Hepatocyte (in vitro differentiated cells): ENCODE measurements around the gene CCDC9. TPM values are rescaled to one million over a fixed set of nuclear protein-coding genes. Genes with fewer than 3 reads are reported as not detected.
"Not testable (repeated sequence)": the region's sequence is repeated elsewhere in the genome, so short reads cannot be mapped to it uniquely, and the experiment has no call there.

Experiments used
- DNase-seq: peaks from one replicate; pipeline ENCODE4 v3.0.0-alpha.2; 2016; ENCODE audit warnings: low spot score
- H2AFZ ChIP-seq: fragments of 200-600 bp; sonication (generic); 2 replicates; pipeline ENCODE4 v1.6.0; 2016; ENCODE audit warnings: antibody characterized with exemption, mild to moderate bottlenecking
- H3K27ac ChIP-seq: fragments of 200-600 bp; sonication (generic); 2 replicates; pipeline ENCODE4 v1.5.1; 2016; ENCODE audit warnings: mild to moderate bottlenecking
- H3K27me3 ChIP-seq: fragments of 200-600 bp; sonication (generic); 2 replicates; pipeline ENCODE4 v1.6.1; 2016
- H3K36me3 ChIP-seq: fragments of 200-600 bp; sonication (generic); replicated peaks from 2 replicates; pipeline ENCODE4 v1.5.1; 2016; ENCODE audit warnings: low read depth; ENCODE audit not compliant: insufficient read depth
- H3K4me1 ChIP-seq: fragments of 200-600 bp; sonication (generic); 2 replicates; pipeline ENCODE4 v1.5.1; 2016; ENCODE audit warnings: mild to moderate bottlenecking, moderate library complexity; ENCODE audit not compliant: insufficient read depth
- H3K4me2 ChIP-seq: fragments of 200-600 bp; sonication (generic); 2 replicates; pipeline ENCODE4 v1.6.0; 2016
- H3K4me3 ChIP-seq: fragments of 200-600 bp; sonication (generic); 2 replicates; pipeline ENCODE4 v1.5.1; 2016; ENCODE audit warnings: mild to moderate bottlenecking
- H3K79me2 ChIP-seq: fragments of 200-600 bp; sonication (generic); 2 replicates; pipeline ENCODE4 v1.6.0; 2017; ENCODE audit warnings: mild to moderate bottlenecking
- H3K9me2 ChIP-seq: fragments of 200-600 bp; sonication (generic); replicated peaks from 2 replicates; pipeline ENCODE4 v1.6.0; 2017; ENCODE audit warnings: mild to moderate bottlenecking; ENCODE audit not compliant: insufficient read depth
- H3K9me3 ChIP-seq: fragments of 200-600 bp; sonication (generic); 2 replicates; pipeline ENCODE4 v1.5.1; 2016; ENCODE audit warnings: low read depth, mild to moderate bottlenecking
- H4K20me1 ChIP-seq: fragments of 200-600 bp; sonication (generic); 2 replicates; pipeline ENCODE4 v1.6.0; 2016; ENCODE audit warnings: mild to moderate bottlenecking; ENCODE audit not compliant: insufficient read depth, poor library complexity, severe bottlenecking
- EZH2 ChIP-seq: fragments of 200-600 bp; sonication (generic); IDR thresholded peaks from 2 replicates; pipeline ENCODE4 v1.6.1; 2016; ENCODE audit warnings: antibody characterized with exemption, mild to moderate bottlenecking, borderline replicate concordance
- EZH2phosphoT487 ChIP-seq: fragments of 200-600 bp; sonication (generic); IDR thresholded peaks from one replicate; pipeline ENCODE4 v1.6.1; 2018; ENCODE audit warnings: antibody characterized with exemption, mild to moderate bottlenecking, low read depth, moderate library complexity; ENCODE audit not compliant: unreplicated experiment, severe bottlenecking
- WGBS: methylation state at CpG from one replicate; pipeline ENCODE4 v1.1.6; 2016; ENCODE audit warnings: low lambda C conversion rate; ENCODE audit errors: missing lambda C conversion rate; 5-methylcytosine and 5-hydroxymethylcytosine counted together
- polyA plus RNA-seq: library from polyadenylated mRNA; unstranded; fragments of >200 nt; fragmentation: Nextera tagmentation; extraction: Ambion mirVana; gene quantifications from 2 replicates; pipeline ENCODE4 v1.2.1, GENCODE V29; 2016
- total RNA-seq: library from RNA; depleted of rRNA; stranded (reverse); fragments of >200 nt; gene quantifications from 2 replicates; pipeline ENCODE4 v1.2.3, GENCODE V29; 2014
- TF ChIP-seq, protein P1 (sequence below): fragments of 200-600 bp; sonication (generic); IDR thresholded peaks from 2 replicates; pipeline ENCODE4 v1.5.1; 2016; ENCODE audit warnings: antibody characterized with exemption, mild to moderate bottlenecking; ENCODE audit not compliant: poor library complexity

The CCDC9 gene
- total and polyA plus RNA-seq, 2 experiments from 2014 or later = 7.9 to 13.0 TPM

DNA sequence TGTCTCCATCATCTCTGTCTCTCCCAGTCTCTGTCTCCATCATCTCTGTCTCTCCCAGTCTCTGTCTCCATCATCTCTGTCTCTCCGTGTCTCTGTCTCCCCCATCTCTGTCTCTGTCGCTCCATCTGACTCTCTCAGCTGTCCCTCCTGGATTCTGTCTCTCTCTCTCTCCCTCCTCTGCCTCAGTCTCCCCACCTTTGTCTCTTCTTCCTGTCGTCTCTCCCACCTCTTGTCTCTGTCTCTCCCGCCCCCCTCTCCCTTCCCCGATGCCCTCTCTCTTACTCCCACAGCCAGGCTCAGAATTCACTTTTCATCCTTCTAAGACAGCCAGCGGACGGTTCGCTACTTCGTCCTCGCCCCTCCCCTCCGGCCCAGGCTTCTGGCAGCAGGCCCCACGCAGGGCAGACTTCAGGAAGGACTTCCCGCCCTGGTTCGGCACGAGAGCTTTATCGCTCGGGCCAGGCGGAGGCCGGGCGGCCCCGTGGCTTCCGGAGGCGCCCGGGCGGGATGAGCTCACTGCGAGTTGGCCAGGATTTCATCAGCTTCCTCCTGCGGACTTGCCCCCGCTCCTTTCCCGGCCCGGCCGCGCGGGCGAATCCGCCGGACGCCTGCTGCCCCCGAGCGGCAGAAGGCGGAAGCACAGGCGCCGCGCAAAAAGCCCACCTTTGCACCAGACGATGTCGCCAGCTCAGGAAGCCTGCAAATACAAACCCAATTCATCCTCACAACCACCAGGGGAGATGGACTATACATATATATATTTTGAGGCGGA, 12.4 kb upstream of the CCDC9 start:
- H3K9me2 ChIP-seq = no peaks in the 10 kb centered on the region
- H3K9me3 ChIP-seq = no peaks in the 10 kb centered on the region
- no peaks in the 10 kb centered on the region for H3K79me2 ChIP-seq
- H4K20me1 ChIP-seq = no peaks in the 10 kb centered on the region
- peaks cover 10% of the 10 kb centered on the region for H3K4me1 ChIP-seq
- peak overlapping the region; percentile 72 for H3K4me2 ChIP-seq
- peak overlapping the region; percentile 75 for H3K27ac ChIP-seq
- H3K4me3 ChIP-seq = peak overlapping the region; percentile 5
- H3K36me3 ChIP-seq = no peaks in the 10 kb centered on the region
- DNase-seq = peak; percentile 98
- TF ChIP-seq, protein P1, sequence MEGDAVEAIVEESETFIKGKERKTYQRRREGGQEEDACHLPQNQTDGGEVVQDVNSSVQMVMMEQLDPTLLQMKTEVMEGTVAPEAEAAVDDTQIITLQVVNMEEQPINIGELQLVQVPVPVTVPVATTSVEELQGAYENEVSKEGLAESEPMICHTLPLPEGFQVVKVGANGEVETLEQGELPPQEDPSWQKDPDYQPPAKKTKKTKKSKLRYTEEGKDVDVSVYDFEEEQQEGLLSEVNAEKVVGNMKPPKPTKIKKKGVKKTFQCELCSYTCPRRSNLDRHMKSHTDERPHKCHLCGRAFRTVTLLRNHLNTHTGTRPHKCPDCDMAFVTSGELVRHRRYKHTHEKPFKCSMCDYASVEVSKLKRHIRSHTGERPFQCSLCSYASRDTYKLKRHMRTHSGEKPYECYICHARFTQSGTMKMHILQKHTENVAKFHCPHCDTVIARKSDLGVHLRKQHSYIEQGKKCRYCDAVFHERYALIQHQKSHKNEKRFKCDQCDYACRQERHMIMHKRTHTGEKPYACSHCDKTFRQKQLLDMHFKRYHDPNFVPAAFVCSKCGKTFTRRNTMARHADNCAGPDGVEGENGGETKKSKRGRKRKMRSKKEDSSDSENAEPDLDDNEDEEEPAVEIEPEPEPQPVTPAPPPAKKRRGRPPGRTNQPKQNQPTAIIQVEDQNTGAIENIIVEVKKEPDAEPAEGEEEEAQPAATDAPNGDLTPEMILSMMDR = peak; percentile 99
- TF ChIP-seq EZH2 = no peak
- peaks cover 7% of the 10 kb centered on the region for H3K27me3 ChIP-seq
- WGBS = 4% methylated on average over 42 of the region's 46 CpGs
- H2AFZ ChIP-seq = peak overlapping the region; percentile 30

DNA sequence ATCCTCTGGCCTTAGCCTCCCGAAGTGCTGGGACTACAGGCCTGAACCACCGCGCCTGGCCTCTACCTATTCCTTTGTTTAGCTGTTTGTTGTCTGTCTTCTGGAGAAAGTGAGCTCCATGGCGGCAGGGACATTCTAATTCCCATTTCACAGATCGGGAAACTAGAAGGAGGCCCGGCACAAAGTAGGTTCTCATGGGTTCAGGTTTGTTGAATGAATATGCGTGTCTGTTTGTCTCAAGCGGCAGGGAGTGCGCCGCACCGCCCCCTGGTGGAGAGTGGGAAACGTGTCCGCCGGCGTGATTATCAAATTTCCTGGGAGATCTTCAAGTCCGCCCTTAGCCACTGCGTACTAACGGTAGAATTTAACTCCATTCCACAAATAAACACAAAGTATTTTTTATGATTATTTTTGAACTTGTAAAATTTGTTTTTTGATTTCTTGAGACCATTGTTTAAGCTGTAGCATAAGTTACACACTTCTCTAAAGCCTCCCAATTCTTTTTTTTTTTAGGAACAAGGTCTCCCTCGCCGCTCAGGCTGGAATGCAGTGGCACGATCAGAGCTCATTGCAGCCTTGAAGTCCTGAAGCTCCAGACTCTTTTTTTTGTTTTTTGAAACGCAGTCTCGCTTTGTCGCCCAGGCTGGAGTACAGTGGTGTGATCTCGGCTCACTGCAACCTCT, 8.9 kb upstream of the CCDC9 start:
- Histone ChIP-seq H2AFZ (no peak overlapping the region), H3K36me3 (no peaks in the 10 kb centered on the region), H3K4me2 (no peak overlapping the region), H3K4me1 (peaks cover 4% of the 10 kb centered on the region), H3K4me3 (no peak overlapping the region), H3K27me3 (no peaks in the 10 kb centered on the region), H3K9me3 (no peaks in the 10 kb centered on the region), H4K20me1 (no peaks in the 10 kb centered on the region), H3K79me2 (no peaks in the 10 kb centered on the region), H3K9me2 (no peaks in the 10 kb centered on the region), H3K27ac (no peak overlapping the region)
- no peak for TF ChIP-seq EZH2phosphoT487
- TF ChIP-seq, protein P1 = peak; percentile 93
- 41% methylated on average over 25 of the region's 25 CpGs for WGBS
- peak; percentile 85 for DNase-seq

DNA sequence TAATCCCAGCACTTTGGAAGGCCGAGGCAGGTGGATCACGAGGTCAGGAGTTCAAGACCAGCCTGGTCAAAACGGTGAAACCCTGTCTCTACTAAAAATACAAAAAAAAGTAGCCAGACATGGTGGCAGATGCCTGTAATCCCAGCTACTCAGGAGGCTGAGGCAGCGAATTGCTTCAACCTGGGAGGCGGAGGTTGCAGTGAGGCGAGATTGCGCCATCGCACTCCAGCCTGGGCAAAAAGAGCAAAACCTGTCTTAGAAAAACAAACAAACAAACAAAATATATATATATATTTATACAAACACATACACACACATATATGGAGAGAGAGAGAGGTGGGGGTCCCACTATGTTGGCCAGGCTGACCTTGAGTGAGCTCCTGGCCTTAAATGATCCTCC, 3.3 kb upstream of the CCDC9 start:
- 87% methylated on average over 8 of the region's 8 CpGs for WGBS
- not testable (repeated sequence) for H3K4me2 ChIP-seq, H3K79me2 ChIP-seq, H2AFZ ChIP-seq, H3K9me2 ChIP-seq, H4K20me1 ChIP-seq, H3K27me3 ChIP-seq, H3K4me1 ChIP-seq, DNase-seq, H3K36me3 ChIP-seq, H3K9me3 ChIP-seq, H3K4me3 ChIP-seq
- peak overlapping the region; percentile 16 for H3K27ac ChIP-seq

DNA sequence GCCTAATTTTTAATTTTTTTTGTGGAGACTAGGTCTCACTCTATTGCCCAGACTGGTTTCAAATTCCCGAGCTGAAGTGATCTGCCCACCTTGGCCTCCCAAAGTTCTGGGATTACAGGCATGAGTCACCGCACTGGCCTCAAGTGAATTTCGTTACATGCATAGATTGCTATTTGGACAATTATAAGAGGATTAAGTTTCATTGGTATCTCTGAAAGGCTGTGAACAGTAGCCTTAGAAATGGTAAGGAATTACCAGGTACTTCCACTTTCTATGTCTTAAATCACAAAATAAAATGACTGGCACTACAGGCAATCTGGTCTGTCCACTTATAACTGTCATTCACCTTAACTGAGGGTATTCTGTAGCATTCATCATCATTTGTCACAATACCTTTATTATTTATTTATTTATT, 2.9 kb upstream of the CCDC9 start:
- no peaks in the 10 kb centered on the region for H3K9me3 ChIP-seq
- no peak overlapping the region for H3K4me2 ChIP-seq
- H3K4me3 ChIP-seq = no peak overlapping the region
- DNase-seq = peak; percentile 27
- H3K4me1 ChIP-seq = peaks cover 8% of the 10 kb centered on the region
- no peaks in the 10 kb centered on the region for H3K9me2 ChIP-seq
- H3K36me3 ChIP-seq = no peaks in the 10 kb centered on the region
- H2AFZ ChIP-seq = no peak overlapping the region
- H3K27me3 ChIP-seq = no peaks in the 10 kb centered on the region
- 41% methylated on average over 3 of the region's 3 CpGs for WGBS
- peaks cover 8% of the 10 kb centered on the region for H3K79me2 ChIP-seq
- peak overlapping the region; percentile 16 for H3K27ac ChIP-seq
- no peaks in the 10 kb centered on the region for H4K20me1 ChIP-seq
- TF ChIP-seq, protein P1 = no peak
- TF ChIP-seq EZH2phosphoT487 = no peak
- TF ChIP-seq EZH2 = no peak
